ENCODE data around the gene B3GNT9.

Gene B3GNT9

GRCh38 chr16:67161595-67162058, 10.8 kb upstream of the B3GNT9 start:
- H4K20me1 ChIP-seq (ENCODE audit: insufficient read depth, low read length, poor library complexity, severe bottlenecking): peaks cover 3% of the 10 kb centered on the region
- no peaks in the 10 kb centered on the region for H3F3A ChIP-seq (ENCODE audit: low read depth)
- H2AFZ ChIP-seq (ENCODE audit: low read length): no peak overlapping the region
- no peaks in the 10 kb centered on the region for H3K9me2 ChIP-seq (replicated peaks; ENCODE audit: low read depth, low read length)
- H3K9ac ChIP-seq (ENCODE audit: low read depth, low read length, poor library complexity, severe bottlenecking): no peak overlapping the region
- peaks cover 11% of the 10 kb centered on the region for H3K4me1 ChIP-seq (ENCODE audit: insufficient read depth, low read length, poor library complexity, severe bottlenecking)
- no peak for TF ChIP-seq CTCF (conservative IDR thresholded peaks at IDR 0.05; ENCODE audit: low read length)
- TF ChIP-seq EZH2phosphoT487 (IDR thresholded peaks at IDR 0.05; ENCODE audit: borderline replicate concordance): no peak
- H3K36me3 ChIP-seq (ENCODE audit: insufficient read depth, low read length): no peaks in the 10 kb centered on the region
- peak overlapping the region; percentile 84 for H3K4me2 ChIP-seq (ENCODE audit: low read depth, low read length, poor library complexity, severe bottlenecking)
- H3K27me3 ChIP-seq (ENCODE audit: insufficient read depth, low read length, poor library complexity, severe bottlenecking): no peaks in the 10 kb centered on the region
- H3K79me2 ChIP-seq (ENCODE audit: insufficient read depth, low read length): peaks cover 5% of the 10 kb centered on the region; the same call in 1 of the 2 replicates
- H3K4me3 ChIP-seq (ENCODE audit: low read length, poor library complexity, severe bottlenecking): peak overlapping the region; percentile 89
- H3K9me3 ChIP-seq (ENCODE audit: insufficient read depth, low read depth, low read length): no peaks in the 10 kb centered on the region

GRCh38 chr16:67158637-67159600, 8.1 kb upstream of the B3GNT9 start:
- peak overlapping the region; percentile 84 for H3K4me2 ChIP-seq (ENCODE audit: low read depth, low read length, poor library complexity, severe bottlenecking)
- no peaks in the 10 kb centered on the region for H3K9me2 ChIP-seq (replicated peaks; ENCODE audit: low read depth, low read length)
- peak overlapping the region; percentile 83 for H3K9ac ChIP-seq (ENCODE audit: low read depth, low read length, poor library complexity, severe bottlenecking)
- peaks cover 6% of the 10 kb centered on the region for H4K20me1 ChIP-seq (ENCODE audit: insufficient read depth, low read length, poor library complexity, severe bottlenecking)
- H2AFZ ChIP-seq (ENCODE audit: low read length): peak overlapping the region; percentile 95
- no peaks in the 10 kb centered on the region for H3K9me3 ChIP-seq (ENCODE audit: insufficient read depth, low read depth, low read length)
- H3F3A ChIP-seq (ENCODE audit: low read depth): no peaks in the 10 kb centered on the region
- no peaks in the 10 kb centered on the region for H3K27me3 ChIP-seq (ENCODE audit: insufficient read depth, low read length, poor library complexity, severe bottlenecking)
- no peaks in the 10 kb centered on the region for H3K36me3 ChIP-seq (ENCODE audit: insufficient read depth, low read length)
- TF ChIP-seq CTCF (conservative IDR thresholded peaks at IDR 0.05; ENCODE audit: low read length) (no peak), EZH2phosphoT487 (IDR thresholded peaks at IDR 0.05; ENCODE audit: borderline replicate concordance) (no peak)
- peak overlapping the region; percentile 89 for H3K4me3 ChIP-seq (ENCODE audit: low read length, poor library complexity, severe bottlenecking)
- H3K4me1 ChIP-seq (ENCODE audit: insufficient read depth, low read length, poor library complexity, severe bottlenecking): peaks cover 14% of the 10 kb centered on the region
- peaks cover 5% of the 10 kb centered on the region; the same call in 1 of the 2 replicates for H3K79me2 ChIP-seq (ENCODE audit: insufficient read depth, low read length)

- H3K9me3 ChIP-seq (ENCODE audit: insufficient read depth, low read depth, low read length): no peaks in the 10 kb centered on the region
- H3K4me2 ChIP-seq (ENCODE audit: low read depth, low read length, poor library complexity, severe bottlenecking): peak overlapping the region; percentile 84
- no peaks in the 10 kb centered on the region for H3K9me2 ChIP-seq (replicated peaks; ENCODE audit: low read depth, low read length)
- no peaks in the 10 kb centered on the region for H3F3A ChIP-seq (ENCODE audit: low read depth)
- peak overlapping the region; percentile 83 for H3K9ac ChIP-seq (ENCODE audit: low read depth, low read length, poor library complexity, severe bottlenecking)
- H3K27me3 ChIP-seq (ENCODE audit: insufficient read depth, low read length, poor library complexity, severe bottlenecking): no peaks in the 10 kb centered on the region
- H4K20me1 ChIP-seq (ENCODE audit: insufficient read depth, low read length, poor library complexity, severe bottlenecking): peaks cover 6% of the 10 kb centered on the region
- peaks cover 5% of the 10 kb centered on the region; the same call in 1 of the 2 replicates for H3K79me2 ChIP-seq (ENCODE audit: insufficient read depth, low read length)
- no peaks in the 10 kb centered on the region for H3K36me3 ChIP-seq (ENCODE audit: insufficient read depth, low read length)
- H3K4me3 ChIP-seq (ENCODE audit: low read length, poor library complexity, severe bottlenecking): peak overlapping the region; percentile 89
- no peak overlapping the region for H2AFZ ChIP-seq (ENCODE audit: low read length)
- TF ChIP-seq EZH2phosphoT487 (IDR thresholded peaks at IDR 0.05; ENCODE audit: borderline replicate concordance) (no peak), CTCF (conservative IDR thresholded peaks at IDR 0.05; ENCODE audit: low read length) (no peak)
- peaks cover 14% of the 10 kb centered on the region for H3K4me1 ChIP-seq (ENCODE audit: insufficient read depth, low read length, poor library complexity, severe bottlenecking)
These were observed 7.3 kb upstream of the B3GNT9 start for GRCh38 chr16:67157892-67158635.
